SK-N-MC (cell line): ENCODE measurements around the gene SLC9A5.

Source experiments
- DNase-seq: peaks from one replicate; pipeline ENCODE4 v3.0.0-alpha.2; 2011; ENCODE audit warnings: low read depth, low spot score
- H3K27ac ChIP-seq: fragments of 200-600 bp; sonication (generic); 2 replicates; pipeline ENCODE4 v1.5.1; 2016; ENCODE audit warnings: mixed run types
- H3K36me3 ChIP-seq: fragments of 200-600 bp; sonication (generic); 2 replicates; pipeline ENCODE4 v1.6.1; 2017; ENCODE audit warnings: antibody characterized with exemption, low read length, mixed read lengths; ENCODE audit not compliant: insufficient read depth
- H3K4me3 ChIP-seq: fragments of 200-600 bp; sonication (generic); 2 replicates; pipeline ENCODE4 v1.5.1; 2016
- H3K9ac ChIP-seq: fragments of 200-600 bp; sonication (generic); 2 replicates; pipeline ENCODE4 v1.8.0; 2017; ENCODE audit warnings: mixed run types, mixed read lengths; ENCODE audit not compliant: insufficient read length
- H3K9me3 ChIP-seq: fragments of 200-600 bp; sonication (generic); 2 replicates; pipeline ENCODE4 v1.6.1; 2017; ENCODE audit warnings: low read depth, mild to moderate bottlenecking, antibody characterized with exemption, low read length, moderate library complexity, mixed read lengths
- EZH2 ChIP-seq: fragments of 200-600 bp; sonication (generic); IDR thresholded peaks from one replicate; pipeline ENCODE4 v1.6.1; 2017; ENCODE audit warnings: antibody characterized with exemption
- FOXP2 ChIP-seq: optimal IDR thresholded peaks from 2 replicates; pipeline ENCODE3; 2011; ENCODE audit warnings: mild to moderate bottlenecking, moderate library complexity; ENCODE audit not compliant: insufficient read depth; ENCODE audit errors: extremely low read length, control extremely low read depth
- POLR2AphosphoS5 ChIP-seq: IDR thresholded peaks from 2 replicates; pipeline ENCODE4 v1.6.1; 2012; ENCODE audit warnings: mild to moderate bottlenecking, low read depth, low read length, borderline replicate concordance

Gene SLC9A5

GRCh38 chr16:67287960-67288359 is 39.2 kb downstream of the SLC9A5 start:
- Histone ChIP-seq H3K4me3 (no peak overlapping the region), H3K36me3 (no peaks in the 10 kb centered on the region), H3K9me3 (no peaks in the 10 kb centered on the region), H3K27ac (no peak overlapping the region), H3K9ac (no peak overlapping the region)
- no peak for DNase-seq
- TF ChIP-seq FOXP2 (no peak), POLR2AphosphoS5 (no peak), EZH2 (no peak)

- Histone ChIP-seq H3K9ac (no peak overlapping the region), H3K9me3 (no peaks in the 10 kb centered on the region), H3K4me3 (no peak overlapping the region), H3K36me3 (no peaks in the 10 kb centered on the region), H3K27ac (no peak overlapping the region)
- no peak for DNase-seq
- TF ChIP-seq FOXP2 (no peak), POLR2AphosphoS5 (no peak), EZH2 (no peak)
Measured at GRCh38 chr16:67291461-67291860, 42.7 kb downstream of the SLC9A5 start.

DNA sequence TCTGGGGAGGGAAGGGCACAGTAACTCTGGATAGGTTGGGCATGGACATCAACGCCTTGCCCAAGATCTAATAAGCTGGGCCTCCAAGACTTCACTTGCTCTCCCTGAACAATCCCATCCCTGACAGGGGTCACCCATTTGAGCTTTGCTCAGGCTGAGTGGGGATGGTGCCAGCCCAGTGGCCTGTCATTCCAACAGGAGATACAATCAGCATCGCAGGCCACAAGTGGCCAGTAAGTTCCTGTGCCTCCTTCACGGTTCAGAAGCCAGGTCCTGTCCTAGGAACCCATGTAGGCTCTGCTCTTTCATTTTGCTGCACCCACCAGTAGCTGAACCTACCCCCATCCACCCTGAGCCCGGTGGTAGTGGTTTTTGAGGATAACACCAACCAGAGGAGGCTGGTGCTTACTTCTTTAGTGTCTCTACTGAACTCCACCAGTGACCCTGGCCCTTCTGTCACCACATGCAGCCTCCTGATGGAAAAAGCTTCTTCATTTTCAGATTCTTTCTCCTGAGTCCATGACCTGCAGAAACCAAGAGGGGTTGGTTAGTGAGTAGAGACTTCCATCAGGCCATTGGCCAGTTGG is 45.5 kb downstream of the SLC9A5 start:
- Histone ChIP-seq H3K27ac (no peak overlapping the region), H3K9me3 (no peaks in the 10 kb centered on the region), H3K4me3 (no peak overlapping the region), H3K36me3 (no peaks in the 10 kb centered on the region), H3K9ac (no peak overlapping the region)
- DNase-seq, result no peak
- TF ChIP-seq FOXP2 (no peak), POLR2AphosphoS5 (no peak), EZH2 (no peak)

GRCh38 chr16:67294938-67295361 is 46.2 kb downstream of the SLC9A5 start:
- Histone ChIP-seq H3K27ac (no peak overlapping the region), H3K9ac (no peak overlapping the region), H3K4me3 (no peak overlapping the region), H3K36me3 (no peaks in the 10 kb centered on the region), H3K9me3 (no peaks in the 10 kb centered on the region)
- no peak for DNase-seq
- no peak for TF ChIP-seq FOXP2
- no peak for TF ChIP-seq POLR2AphosphoS5
- TF ChIP-seq EZH2, result no peak

DNA sequence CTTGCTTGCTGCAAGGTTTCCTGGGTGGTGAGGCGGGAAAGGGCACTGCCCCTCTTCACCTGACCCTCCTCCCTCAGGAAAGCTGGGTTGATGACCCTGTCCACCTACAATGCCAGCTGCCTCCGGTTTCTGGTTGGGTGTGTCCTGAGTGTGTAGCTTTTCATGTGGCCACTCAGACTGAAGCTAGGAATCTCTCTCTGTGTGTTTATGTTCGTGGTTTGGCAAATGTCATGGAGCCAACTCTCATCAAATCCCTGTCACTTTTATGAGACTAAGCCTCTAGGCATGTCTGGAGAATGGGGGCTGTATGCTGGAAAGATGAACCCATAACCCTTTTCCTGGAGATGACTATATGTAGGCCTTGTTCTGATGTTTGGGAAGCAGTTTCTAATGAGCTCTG is 47.6 kb downstream of the SLC9A5 start:
- Histone ChIP-seq H3K9me3 (no peaks in the 10 kb centered on the region), H3K9ac (no peak overlapping the region), H3K4me3 (no peak overlapping the region), H3K36me3 (no peaks in the 10 kb centered on the region), H3K27ac (no peak overlapping the region)
- no peak for DNase-seq
- TF ChIP-seq EZH2 (no peak), FOXP2 (no peak), POLR2AphosphoS5 (no peak)

DNA sequence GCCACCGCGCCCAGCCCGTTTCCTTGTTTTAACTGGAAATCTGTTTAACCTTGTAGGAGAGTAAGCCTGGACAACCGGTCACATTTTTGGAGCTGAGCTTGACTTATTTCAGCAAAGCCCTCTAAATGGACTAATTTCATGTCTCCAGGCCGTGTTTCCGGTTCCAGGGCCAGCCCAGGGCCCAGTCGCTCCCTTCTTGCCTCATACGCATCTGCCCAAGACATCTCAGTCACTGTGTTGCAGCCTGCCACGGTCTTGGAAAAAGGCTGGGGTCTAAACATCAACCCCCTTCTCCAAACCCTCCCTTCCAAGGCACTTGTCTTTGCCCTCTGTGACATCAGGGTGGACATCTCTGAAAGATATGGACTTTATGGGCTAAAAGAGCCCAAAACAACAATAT is 49.5 kb downstream of the SLC9A5 start:
- H3K4me3 ChIP-seq, result no peak overlapping the region
- H3K36me3 ChIP-seq, result no peaks in the 10 kb centered on the region
- no peak for DNase-seq
- no peak overlapping the region for H3K9ac ChIP-seq
- TF ChIP-seq FOXP2, result no peak
- TF ChIP-seq POLR2AphosphoS5, result no peak
- no peak for TF ChIP-seq EZH2
- no peaks in the 10 kb centered on the region for H3K9me3 ChIP-seq
- no peak overlapping the region for H3K27ac ChIP-seq

- Histone ChIP-seq H3K9ac (no peak overlapping the region), H3K36me3 (no peaks in the 10 kb centered on the region), H3K9me3 (no peaks in the 10 kb centered on the region), H3K27ac (no peak overlapping the region), H3K4me3 (no peak overlapping the region)
- TF ChIP-seq FOXP2 (no peak), POLR2AphosphoS5 (no peak), EZH2 (no peak)
- no peak for DNase-seq
Measured at GRCh38 chr16:67299269-67299668, 50.5 kb downstream of the SLC9A5 start.

DNA sequence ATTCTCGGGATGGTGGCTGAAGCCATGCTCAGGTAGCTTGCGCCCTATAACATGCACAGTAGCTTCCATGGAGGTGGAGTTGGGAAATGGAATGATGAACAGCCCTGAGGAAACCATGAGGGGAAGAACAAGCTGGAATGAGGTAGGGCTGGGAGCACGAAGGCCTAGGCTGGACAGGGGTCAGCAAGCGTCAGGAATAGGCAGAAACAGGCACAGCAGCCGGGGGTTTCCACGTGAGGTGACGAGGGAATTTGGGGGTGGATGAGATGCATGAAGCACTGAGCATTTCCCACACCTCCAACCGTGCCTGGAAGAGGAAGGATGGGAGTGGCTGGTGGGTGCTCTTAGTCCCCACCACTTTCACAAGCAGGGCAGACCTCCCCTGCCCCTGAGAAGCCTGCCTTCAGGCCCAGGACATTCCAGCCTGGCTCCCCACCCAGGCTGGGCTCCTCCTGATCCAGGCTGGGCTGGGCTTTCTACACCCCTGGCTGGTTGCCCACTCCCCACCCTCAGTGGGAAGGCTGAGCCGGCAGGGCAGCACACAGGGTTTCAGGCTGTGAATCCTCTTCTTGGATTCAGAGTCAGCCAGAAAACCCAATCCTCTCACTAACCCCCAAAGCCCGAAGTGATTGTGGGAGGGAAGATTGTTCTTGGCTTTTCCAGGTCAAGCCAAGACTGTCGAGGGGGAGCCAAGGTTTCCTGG is 52.5 kb downstream of the SLC9A5 start:
- DNase-seq, result no peak
- no peak for TF ChIP-seq FOXP2
- TF ChIP-seq EZH2, result no peak
- no peak for TF ChIP-seq POLR2AphosphoS5
- H3K36me3 ChIP-seq, result no peaks in the 10 kb centered on the region
- H3K9ac ChIP-seq, result no peak overlapping the region
- no peaks in the 10 kb centered on the region for H3K9me3 ChIP-seq
- H3K4me3 ChIP-seq, result no peak overlapping the region
- H3K27ac ChIP-seq, result no peak overlapping the region

- no peak for DNase-seq
- TF ChIP-seq POLR2AphosphoS5 (no peak), EZH2 (no peak), FOXP2 (no peak)
- no peak overlapping the region for H3K9ac ChIP-seq
- H3K27ac ChIP-seq, result no peak overlapping the region
- H3K4me3 ChIP-seq, result no peak overlapping the region
- H3K9me3 ChIP-seq, result no peaks in the 10 kb centered on the region
- H3K36me3 ChIP-seq, result no peaks in the 10 kb centered on the region
Measured at GRCh38 chr16:67302076-67302475, 53.3 kb downstream of the SLC9A5 start.
